HepG2 (cell line): ENCODE data around the gene TMEM200B. TPM values are rescaled to one million over a fixed set of nuclear protein-coding genes. Genes with fewer than 3 reads are reported as not detected.

Experiments used
- ATAC-seq: fragments of 200-7000 bp; cut with Tn5 transposase; 3 replicates; pipeline ENCODE4 v1.9.1; 2020; ENCODE audit warnings: mild to moderate bottlenecking, moderate library complexity
- BruUV-seq: library from RNA; stranded (reverse); fragments of 400-500 nt; replicated peaks from 2 replicates; lab custom pipeline; 2021; lab: Mats Ljungman, UMichigan
- CTCF ChIA-PET: fragments of 300-600 bp; formaldehyde crosslinking; extraction: SDS; loops from one replicate; lab custom pipeline; 2021; ENCODE audit warnings: low total read pairs, inconsistent platforms, low intra/inter-chr PET ratio; lab: Yijun Ruan, JAX
- POLR2A ChIA-PET: fragments of 350-600 bp; sonication (Branson Sonifier 250); formaldehyde crosslinking; loops from one replicate; lab custom pipeline; 2020; ENCODE audit warnings: antibody characterized with exemption, inconsistent platforms; lab: Yijun Ruan, JAX
- DNase-seq: peaks from one replicate; pipeline ENCODE4 v3.0.0-alpha.2; 2015; ENCODE audit warnings: low spot score
- FAIRE-seq: peaks from 3 replicates; lab custom pipeline; 2011; peaks lifted over from hg19 to GRCh38; lab: Jason Lieb, UNC
- H2AFZ ChIP-seq: one replicate; pipeline ENCODE4 v1.6.1; 2011; ENCODE audit warnings: low read length, inconsistent platforms
- H3K27ac ChIP-seq: fragments of 300-600 bp; 3 replicates; pipeline ENCODE4 v1.8.0; 2011; ENCODE audit warnings: mixed run types, mild to moderate bottlenecking, mixed read lengths, low read length, inconsistent platforms; ENCODE audit not compliant: insufficient read depth; ENCODE audit errors: extremely low read length
- H3K27me3 ChIP-seq, 2 experiments: fragments of 200-600 bp in 1 of 2; 2 replicates in 1 of 2; 3 replicates in 1 of 2; pipeline versions ENCODE4 v1.6.0 to v1.8.0; 2011; ENCODE audit warnings: low read length in 2 of 2, mild to moderate bottlenecking in 2 of 2, moderate library complexity in 2 of 2, inconsistent platforms in 1 of 2; ENCODE audit not compliant: insufficient read depth in 2 of 2, control insufficient read depth in 1 of 2
- H3K36me3 ChIP-seq, 2 experiments: fragments of 200-600 bp in 1 of 2; replicated peaks in 1 of 2; 2 replicates in 1 of 2; 3 replicates in 1 of 2; pipeline versions ENCODE4 v1.5.1 to v1.8.0; 2011; ENCODE audit warnings: low read length in 2 of 2, inconsistent platforms in 1 of 2; ENCODE audit not compliant: insufficient read depth in 2 of 2, control insufficient read depth in 1 of 2
- H3K4me1 ChIP-seq: 2 replicates; pipeline ENCODE4 v1.5.1; 2012; ENCODE audit warnings: low read length, inconsistent platforms; ENCODE audit not compliant: insufficient read depth
- H3K4me2 ChIP-seq: 2 replicates; pipeline ENCODE4 v1.6.0; 2011; ENCODE audit warnings: low read depth, low read length, inconsistent platforms
- H3K4me3 ChIP-seq, 3 experiments: fragments of 200-600 bp in 1 of 3; sonication (generic), shearing (Covaris generic) in 1 of 3; replicated peaks in 1 of 3; 2 replicates each; pipeline ENCODE4 v1.5.1; 2011 to 2016; ENCODE audit warnings: low read length in 3 of 3, inconsistent platforms in 2 of 3, low read depth in 2 of 3, mild to moderate bottlenecking in 2 of 3, control low read depth in 1 of 3, mixed read lengths in 1 of 3; ENCODE audit not compliant: insufficient read depth in 1 of 3
- H3K79me2 ChIP-seq: one replicate; pipeline ENCODE4 v1.6.1; 2011; ENCODE audit warnings: low read length, inconsistent platforms; ENCODE audit not compliant: insufficient read depth
- H3K9ac ChIP-seq: 2 replicates; pipeline ENCODE4 v1.6.0; 2011; ENCODE audit warnings: mild to moderate bottlenecking, low read depth, low read length, inconsistent platforms; ENCODE audit not compliant: insufficient read depth
- H3K9me3 ChIP-seq: 2 replicates; pipeline ENCODE4 v1.5.1; 2012; ENCODE audit warnings: mild to moderate bottlenecking, low read length
- H4K20me1 ChIP-seq: 2 replicates; pipeline ENCODE4 v1.6.0; 2011; ENCODE audit warnings: inconsistent platforms, mild to moderate bottlenecking, low read length, moderate library complexity; ENCODE audit not compliant: insufficient read depth
- AKAP8 ChIP-seq: sonication (generic); formaldehyde crosslinking; IDR thresholded peaks from 2 replicates; pipeline ENCODE4 v1.5.1; 2020; ENCODE audit warnings: mild to moderate bottlenecking, missing genetic modification reagents
- BCL6 ChIP-seq: IDR thresholded peaks from 2 replicates; pipeline ENCODE4 v1.6.1; 2016; ENCODE audit warnings: missing genetic modification reagents, missing compliant biosample characterization
- CENPX ChIP-seq: sonication (generic); formaldehyde crosslinking; IDR thresholded peaks from 2 replicates; pipeline ENCODE4 v1.9.0; 2021; ENCODE audit warnings: mild to moderate bottlenecking, missing genetic modification reagents, moderate library complexity
- GTF2F1 ChIP-seq: fragments of 150-350 bp; IDR thresholded peaks from 2 replicates; pipeline ENCODE4 v1.6.1; 2014; ENCODE audit warnings: low read length
- GTF3A ChIP-seq: sonication (generic); formaldehyde crosslinking; conservative IDR thresholded peaks from 2 replicates; pipeline ENCODE4 v1.4.0; 2020; ENCODE audit warnings: mild to moderate bottlenecking, missing genetic modification reagents
- HOXA9 ChIP-seq: sonication (generic); formaldehyde crosslinking; IDR thresholded peaks from 2 replicates; pipeline ENCODE4 v1.8.1; 2022; ENCODE audit warnings: missing genetic modification reagents, mild to moderate bottlenecking, moderate library complexity, borderline replicate concordance
- IRF2 ChIP-seq: IDR thresholded peaks from 2 replicates; pipeline ENCODE4 v1.6.1; 2018; ENCODE audit warnings: missing genetic modification reagents, missing compliant biosample characterization
- NFE2 ChIP-seq: sonication (generic); formaldehyde crosslinking; IDR thresholded peaks from 2 replicates; pipeline ENCODE4 v1.4.0; 2020; ENCODE audit warnings: missing genetic modification reagents
- RARG ChIP-seq: sonication (generic); formaldehyde crosslinking; IDR thresholded peaks from 2 replicates; pipeline ENCODE4 v1.4.0; 2020; ENCODE audit warnings: low read depth, mild to moderate bottlenecking, missing genetic modification reagents
- SOX6 ChIP-seq, 2 experiments: fragments of 450-650 bp in 1 of 2; sonication (generic) in 1 of 2; formaldehyde crosslinking in 1 of 2; IDR thresholded peaks; 2 replicates each; pipeline versions ENCODE4 v1.4.0 to v1.6.1; 2017 to 2020; ENCODE audit warnings: antibody characterized with exemption in 1 of 2, mild to moderate bottlenecking in 1 of 2, missing genetic modification reagents in 1 of 2
- YEATS4 ChIP-seq: sonication (generic); formaldehyde crosslinking; IDR thresholded peaks from 2 replicates; pipeline ENCODE4 v1.4.0; 2020; ENCODE audit warnings: missing genetic modification reagents, borderline replicate concordance
- ZKSCAN8 ChIP-seq: IDR thresholded peaks from 2 replicates; pipeline ENCODE4 v1.6.1; 2016; ENCODE audit warnings: borderline replicate concordance, missing genetic modification reagents, missing compliant biosample characterization
- ZNF761 ChIP-seq: sonication (generic); formaldehyde crosslinking; conservative IDR thresholded peaks from 2 replicates; pipeline ENCODE4 v1.4.0; 2020; ENCODE audit warnings: mild to moderate bottlenecking, missing genetic modification reagents
- ZXDC ChIP-seq: sonication (generic); formaldehyde crosslinking; IDR thresholded peaks from 2 replicates; pipeline ENCODE4 v1.5.0; 2020; ENCODE audit warnings: mild to moderate bottlenecking, missing genetic modification reagents
- WGBS: methylation state at CpG from one replicate; pipeline ENCODE4 v1.1.6; 2017; ENCODE audit warnings: low lambda C conversion rate; 5-methylcytosine and 5-hydroxymethylcytosine counted together
- in situ Hi-C: cut with HindIII; loops from 2 replicates; pipeline ENCODE4 v1.10.0; 2017; ENCODE audit warnings: low pct_unique_long_range_greater_than_20kb; ENCODE audit not compliant: extremely low pct_ligation_motif_present
- intact Hi-C: fragments of 100-400 bp; cut with micrococcal nuclease; formaldehyde crosslinking; loops from one replicate; pipeline ENCODE4 v1.10.0; 2022; ENCODE audit not compliant: unreplicated experiment
- polyA plus RNA-seq, 8 experiments: library from polyadenylated mRNA; depleted of rRNA in 3 of 8; stranded (reverse) in 7 of 8; unstranded in 1 of 8; fragments of >200 nt; fragmentation: Illumina TruSeq in 4 of 8; extraction: Trizol in 4 of 8; gene quantifications; 2 replicates each; pipeline versions ENCODE4 v1.2.1 to v1.2.3, GENCODE V29; 2011 to 2016; ENCODE audit warnings: low read depth in 4 of 8, missing spikeins in 1 of 8, mixed read lengths in 1 of 8; ENCODE audit not compliant: insufficient read depth in 1 of 8
- total RNA-seq, 5 experiments: library from RNA; depleted of rRNA; stranded (reverse); fragments of >200 nt; fragmentation: Illumina TruSeq; extraction: Trizol; gene quantifications; 2 replicates each; pipeline ENCODE4 v1.2.3, GENCODE V29; 2016; ENCODE audit warnings: low read depth in 1 of 5
- TF ChIP-seq, protein P1 (sequence below): sonication (generic); formaldehyde crosslinking; IDR thresholded peaks from 2 replicates; pipeline ENCODE4 v1.4.0; 2020; ENCODE audit warnings: missing genetic modification reagents, mild to moderate bottlenecking, borderline replicate concordance
- TF ChIP-seq, protein P2 (sequence below): sonication (generic); formaldehyde crosslinking; IDR thresholded peaks from 2 replicates; pipeline ENCODE4 v1.8.0; 2022; ENCODE audit warnings: mild to moderate bottlenecking, missing genetic modification reagents, moderate library complexity

TMEM200B gene
- total and polyA plus RNA-seq, 2 of the 13 experiments (the other 11 are each of a cell fraction or from before 2014, with no cell fraction given): 1.1 to 1.4 TPM

GRCh38 chr1:29105822-29106221 is 17.9 kb downstream of the TMEM200B start (continued):
- TF ChIP-seq ZXDC (CRISPR knock-in tag) (no peak), IRF2 (CRISPR knock-in tag) (no peak), GTF3A (CRISPR knock-in tag) (no peak), HOXA9 (CRISPR knock-in tag) (no peak), NFE2 (CRISPR knock-in tag) (0 out of 2 replicates have a peak, but pooled peaks have one; percentile 49), ZNF761 (CRISPR knock-in tag) (no peak), AKAP8 (CRISPR knock-in tag) (no peak)

- 100% methylated on average over 1 of the region's 1 CpG for WGBS
- no peaks in the 10 kb centered on the region for H3K9me3 ChIP-seq
- ATAC-seq: no peak
- H3K4me1 ChIP-seq: peaks cover 7% of the 10 kb centered on the region
- BruUV-seq: no TSS peak
- FAIRE-seq: no peak
- intact Hi-C loops: no loop called here
- no peaks in the 10 kb centered on the region for H3K79me2 ChIP-seq
- CTCF ChIA-PET: no interaction called here
- no peak overlapping the region for H3K4me2 ChIP-seq
- DNase-seq: no peak
- no peaks in the 10 kb centered on the region for H4K20me1 ChIP-seq
- no peak overlapping the region for H3K4me3 ChIP-seq
- no peak overlapping the region for H3K9ac ChIP-seq
- H3K27me3 ChIP-seq: no peaks in the 10 kb centered on the region
- H3K36me3 ChIP-seq: peaks cover 5 to 43% of the 10 kb centered on the region in 2 experiments; a peak in 4 of 5 replicates
- in situ Hi-C loops: no loop called here
- no peak overlapping the region for H3K27ac ChIP-seq
- POLR2A ChIA-PET: no interaction called here
- no peak overlapping the region for H2AFZ ChIP-seq
- no peak for TF ChIP-seq YEATS4
- no peak for TF ChIP-seq CENPX
- TF ChIP-seq BCL6 (CRISPR knock-in tag): no peak
- TF ChIP-seq, protein P1, sequence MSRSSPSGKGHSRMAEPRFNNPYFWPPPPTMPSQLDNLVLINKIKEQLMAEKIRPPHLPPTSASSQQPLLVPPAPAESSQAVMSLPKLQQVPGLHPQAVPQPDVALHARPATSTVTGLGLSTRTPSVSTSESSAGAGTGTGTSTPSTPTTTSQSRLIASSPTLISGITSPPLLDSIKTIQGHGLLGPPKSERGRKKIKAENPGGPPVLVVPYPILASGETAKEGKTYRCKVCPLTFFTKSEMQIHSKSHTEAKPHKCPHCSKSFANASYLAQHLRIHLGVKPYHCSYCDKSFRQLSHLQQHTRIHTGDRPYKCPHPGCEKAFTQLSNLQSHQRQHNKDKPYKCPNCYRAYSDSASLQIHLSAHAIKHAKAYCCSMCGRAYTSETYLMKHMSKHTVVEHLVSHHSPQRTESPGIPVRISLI (CRISPR knock-in tag): no peak
- no peak for TF ChIP-seq GTF2F1
- no peak for TF ChIP-seq ZKSCAN8
- TF ChIP-seq, protein P2, sequence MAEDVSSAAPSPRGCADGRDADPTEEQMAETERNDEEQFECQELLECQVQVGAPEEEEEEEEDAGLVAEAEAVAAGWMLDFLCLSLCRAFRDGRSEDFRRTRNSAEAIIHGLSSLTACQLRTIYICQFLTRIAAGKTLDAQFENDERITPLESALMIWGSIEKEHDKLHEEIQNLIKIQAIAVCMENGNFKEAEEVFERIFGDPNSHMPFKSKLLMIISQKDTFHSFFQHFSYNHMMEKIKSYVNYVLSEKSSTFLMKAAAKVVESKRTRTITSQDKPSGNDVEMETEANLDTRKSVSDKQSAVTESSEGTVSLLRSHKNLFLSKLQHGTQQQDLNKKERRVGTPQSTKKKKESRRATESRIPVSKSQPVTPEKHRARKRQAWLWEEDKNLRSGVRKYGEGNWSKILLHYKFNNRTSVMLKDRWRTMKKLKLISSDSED (CRISPR knock-in tag): no peak
- no peak for TF ChIP-seq SOX6 (IDR thresholded peaks at IDR 0.05)
- no peak for TF ChIP-seq SOX6 (CRISPR knock-in tag; IDR thresholded peaks at IDR 0.05)
- no peak for TF ChIP-seq RARG
Observed at GRCh38 chr1:29100487-29100886, 23.2 kb downstream of the TMEM200B start.
